ENCODE data around the gene SLC6A18.

DNA sequence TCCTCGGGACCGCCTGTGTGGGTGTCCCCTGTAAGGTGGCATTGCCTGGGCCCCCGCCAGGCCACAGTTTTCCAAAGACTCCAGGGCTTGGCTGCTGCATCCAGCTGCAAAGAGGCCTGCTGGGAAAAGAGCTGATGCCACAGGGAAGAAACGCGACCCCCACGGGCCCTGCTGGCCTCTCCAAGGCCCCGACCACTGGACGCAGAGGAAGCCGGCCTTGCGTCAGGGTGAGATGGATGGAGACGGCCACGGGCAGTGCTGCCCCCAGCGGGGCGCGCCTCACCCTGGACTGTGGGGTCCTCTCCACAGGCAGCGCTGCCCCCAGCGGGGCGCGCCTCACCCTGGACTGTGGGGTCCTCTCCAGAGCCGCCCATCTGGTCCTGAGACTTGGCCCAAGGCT is 45.1 kb upstream of the SLC6A18 start:
- TF ChIP-seq POLR2A (IDR thresholded peaks at IDR 0.05; ENCODE audit: low read length) (no peak), GATA1 (IDR thresholded peaks at IDR 0.05; ENCODE audit: low read depth, low read length) (no peak)
